ENCODE measurements around the gene CYTH4.

- no peak for TF ChIP-seq POLR2AphosphoS5 (IDR thresholded peaks at IDR 0.05; ENCODE audit: insufficient read depth, low read depth, low read length)
- TF ChIP-seq CTCF (IDR thresholded peaks at IDR 0.05; ENCODE audit: extremely low read depth in 1 of 2, insufficient read depth in 1 of 2, low read depth in 1 of 2, low read length in 2 of 2), result no peak
- TF ChIP-seq, protein P1, sequence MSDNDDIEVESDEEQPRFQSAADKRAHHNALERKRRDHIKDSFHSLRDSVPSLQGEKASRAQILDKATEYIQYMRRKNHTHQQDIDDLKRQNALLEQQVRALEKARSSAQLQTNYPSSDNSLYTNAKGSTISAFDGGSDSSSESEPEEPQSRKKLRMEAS (IDR thresholded peaks at IDR 0.05; ENCODE audit: insufficient read depth, insufficient read length), result no peak
- no peak for TF ChIP-seq EZH2 (IDR thresholded peaks at IDR 0.05; ENCODE audit: borderline replicate concordance, low read depth, low read length, severe bottlenecking)
- no peak for TF ChIP-seq POLR2A (IDR thresholded peaks at IDR 0.05; ENCODE audit: low read depth, low read length)
- TF ChIP-seq MYC (IDR thresholded peaks at IDR 0.05; ENCODE audit: low read depth, low read length), result no peak
These were observed 72.4 kb downstream of the CYTH4 start for GRCh38 chr22:37354670-37355069.

Data from endothelial cell of umbilical vein (primary cell).